Sciatic nerve (tissue), 2 donors: ENCODE measurements around the gene BCO2. TPM values are rescaled to one million over a fixed set of nuclear protein-coding genes. Genes with fewer than 3 reads are reported as not detected.

Experiments used
- ATAC-seq: fragments of 200-7000 bp; cut with Tn5 transposase; one replicate; pipeline ENCODE4 v1.9.1; 2020; ENCODE audit warnings: mild to moderate bottlenecking, moderate library complexity
- DNase-seq: peaks from one replicate; pipeline ENCODE4 v3.0.0-alpha.2; 2020; ENCODE audit warnings: low spot score
- intact Hi-C: fragments of 100-400 bp; cut with DNase I; formaldehyde crosslinking; loops from one replicate; pipeline ENCODE4 v1.14.2; 2022
- total RNA-seq: library from RNA; stranded (reverse); fragmentation: NEBNext Ultra II Directional; extraction: Animal tissue kit (Norgen Biotek cat#: 25700); gene quantifications from one replicate; pipeline ENCODE4 v1.2.1, GENCODE V29; 2021
- donor health status: DM: no; HTN: no; CAD: no.
- donor health status: DM: no; HTN: no; CAD: no.

BCO2 gene
- total RNA-seq, 1 donor from 2014 or later = 15.6 TPM

DNA sequence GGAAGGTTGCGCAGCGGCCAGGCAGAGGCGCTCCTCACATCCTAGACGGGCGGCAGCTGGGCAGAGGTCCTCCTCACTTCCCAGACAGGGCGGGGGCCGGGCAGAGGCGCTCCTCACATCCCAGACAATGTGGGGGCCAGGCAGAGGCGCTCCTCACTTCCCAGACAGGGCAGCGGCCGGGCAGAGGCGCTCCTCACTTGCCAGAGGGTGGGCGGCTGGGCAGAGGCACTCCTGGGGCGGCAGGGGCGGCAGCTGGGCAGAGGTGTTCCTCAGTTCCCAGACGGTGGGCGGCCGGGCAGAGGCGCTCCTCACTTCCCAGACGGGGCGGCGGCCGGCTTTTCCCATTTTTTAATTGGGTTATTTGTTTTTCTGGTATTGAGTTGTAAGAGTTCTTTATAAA, 30.8 kb downstream of the BCO2 start:
- intact Hi-C loops = no loop called here
- DNase-seq = no peak

DNA sequence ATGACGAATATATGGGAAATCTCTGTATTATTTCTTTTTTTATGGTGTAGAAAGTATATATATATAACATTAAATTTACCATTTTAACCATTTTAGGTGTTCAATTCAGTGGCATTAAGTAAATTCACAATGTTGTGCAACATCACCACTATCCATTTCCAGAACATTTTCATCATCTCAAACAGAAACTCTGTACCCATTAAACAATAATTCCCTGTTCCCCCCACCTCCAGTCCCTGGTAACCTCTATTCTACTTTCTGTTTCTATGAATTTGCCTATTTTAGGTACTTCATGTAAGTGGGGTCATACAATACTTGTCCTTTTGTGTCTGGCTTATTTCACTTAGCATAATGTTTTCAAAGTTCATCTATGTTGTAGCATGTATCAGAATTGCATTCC, 35.6 kb downstream of the BCO2 start:
- DNase-seq (no peak), ATAC-seq (no peak)

More for the DNA sequence above, 30.8 kb downstream of the BCO2 start:
- no peak for ATAC-seq

DNA sequence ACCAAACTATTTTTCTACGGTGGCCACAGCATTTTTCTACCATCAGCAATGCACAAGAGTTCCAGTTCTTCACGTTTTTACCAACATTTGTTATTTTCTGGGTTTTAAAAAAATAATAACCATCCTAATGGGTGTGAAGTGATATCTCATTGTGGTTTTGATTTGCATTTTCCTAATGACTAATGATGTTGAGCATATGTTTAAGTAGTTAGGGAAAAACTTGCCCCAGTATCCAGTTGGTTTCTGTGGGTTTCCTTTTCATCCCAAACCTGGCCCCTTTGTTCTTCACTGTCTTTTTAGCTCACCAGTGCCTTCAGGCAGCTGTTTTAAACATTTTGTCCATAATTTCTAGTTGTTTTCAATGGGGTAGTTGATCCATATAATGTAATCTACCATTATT, 36.2 kb downstream of the BCO2 start:
- intact Hi-C loops = no loop called here
- DNase-seq (no peak), ATAC-seq (no peak)

More for the DNA sequence above, 35.6 kb downstream of the BCO2 start:
- intact Hi-C loops = no loop called here

DNA sequence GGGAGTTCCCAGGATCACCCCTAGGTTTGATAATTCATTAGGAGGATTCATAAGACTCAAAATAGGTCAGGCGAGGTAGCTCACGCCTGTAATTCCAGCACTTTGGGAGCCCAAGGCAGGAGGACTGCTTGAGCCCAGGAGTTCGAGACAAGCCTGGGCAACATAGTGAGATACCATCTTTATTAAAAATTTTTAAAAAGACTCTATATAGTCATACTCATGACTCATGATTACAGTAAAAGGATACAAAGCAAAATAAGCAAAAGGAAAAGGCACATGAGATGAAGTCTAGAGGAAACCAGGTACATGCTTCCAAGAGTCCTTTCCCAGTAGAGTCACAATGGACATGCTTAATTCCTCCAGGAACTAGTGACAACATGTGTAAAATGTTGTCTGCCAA, 37.0 kb downstream of the BCO2 start:
- ATAC-seq (no peak), DNase-seq (no peak)
- intact Hi-C loops = no loop called here

DNA sequence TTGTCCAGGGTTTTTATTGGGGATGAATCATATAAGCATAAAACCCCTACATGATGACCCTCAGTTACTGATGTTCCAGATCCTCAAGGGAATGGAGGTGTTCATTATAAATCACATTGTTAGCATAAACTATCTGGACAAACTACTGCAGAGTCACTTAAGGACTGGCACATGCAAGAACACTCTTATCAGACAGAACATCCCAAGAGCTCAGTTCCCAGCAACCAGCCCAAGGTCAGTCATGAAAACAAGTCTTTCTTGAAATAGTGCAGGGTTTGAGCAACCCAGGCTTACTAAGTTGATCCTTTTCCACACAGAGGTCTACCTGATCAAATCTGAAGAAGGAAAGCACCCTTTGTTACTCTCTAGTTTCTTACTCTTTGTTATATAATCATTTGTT, 37.4 kb downstream of the BCO2 start:
- intact Hi-C loops = no loop called here
- ATAC-seq (no peak), DNase-seq (no peak)

DNA sequence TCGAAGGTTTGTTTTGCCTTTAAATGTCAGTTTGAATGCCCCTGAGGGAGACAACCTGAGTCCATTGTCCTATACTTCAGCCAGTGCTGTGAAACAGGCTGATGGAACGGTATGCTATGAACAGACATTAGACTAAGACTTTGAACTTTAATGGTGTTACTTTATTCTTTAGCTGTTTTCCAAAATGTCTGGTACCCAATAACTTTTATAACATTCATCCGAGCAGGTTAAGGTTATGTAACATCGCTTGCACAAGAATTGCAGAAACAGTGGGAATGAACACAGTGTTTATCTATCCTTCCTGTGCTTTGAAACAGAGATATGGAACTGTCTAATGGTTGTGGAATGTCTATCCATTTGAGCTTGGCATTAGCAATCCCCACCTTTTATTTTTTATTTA, 38.4 kb downstream of the BCO2 start:
- ATAC-seq (no peak), DNase-seq (no peak)
- intact Hi-C loops = no loop called here

DNA sequence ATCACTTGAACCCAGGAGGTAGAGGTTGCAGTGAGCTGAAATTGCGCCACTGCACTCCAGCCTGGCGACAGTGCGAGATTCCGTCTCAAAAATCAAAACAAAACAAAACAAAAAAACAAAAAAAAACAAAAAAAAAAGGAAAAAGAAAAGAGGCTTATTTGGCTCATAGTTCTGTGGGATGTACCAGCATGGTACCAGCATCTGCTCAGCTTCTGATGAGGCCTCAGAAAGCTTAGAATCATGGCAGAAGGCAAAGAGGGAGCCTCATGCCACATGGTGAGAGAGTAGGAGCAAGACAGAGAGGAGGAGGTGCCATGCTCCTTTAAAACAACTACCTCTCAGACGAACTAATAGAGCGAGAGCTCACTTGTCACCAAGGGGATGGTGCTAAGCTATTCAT, 40.3 kb downstream of the BCO2 start:
- intact Hi-C loops = loop anchor here (5.0 kb wide), 1 partner anchor 62 kb away; no protein-coding TSS in a partner anchor
- no peak for DNase-seq
- ATAC-seq = no peak

DNA sequence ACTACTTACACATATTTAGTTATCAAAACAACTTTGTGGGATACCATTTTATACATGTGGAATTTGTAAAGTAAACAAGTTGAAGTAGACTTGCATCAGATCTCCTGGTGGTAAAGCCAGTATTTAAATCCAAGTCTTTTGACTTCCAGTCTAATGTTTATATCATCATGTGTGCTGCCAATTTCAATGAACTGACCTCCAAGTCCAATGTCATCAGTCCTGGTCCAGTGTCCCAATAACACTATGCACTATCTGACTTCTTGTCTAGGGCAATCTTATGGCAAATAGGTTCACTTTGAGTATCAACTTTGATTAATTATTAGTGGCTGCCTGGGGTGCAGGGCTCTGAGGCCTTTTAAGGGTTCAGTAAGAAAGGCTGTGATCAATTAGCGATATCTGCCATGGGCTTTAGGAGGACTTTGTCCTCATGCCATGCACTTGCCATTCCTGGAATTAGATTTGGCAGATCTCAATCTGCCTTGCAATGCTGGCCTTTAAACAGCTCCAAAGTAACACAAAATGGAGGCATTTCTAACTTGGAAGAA, 41.3 kb downstream of the BCO2 start:
- no peak for ATAC-seq
- no peak for DNase-seq
- intact Hi-C loops = loop anchor here (5.0 kb wide), 1 partner anchor 61 kb away; no protein-coding TSS in a partner anchor

DNA sequence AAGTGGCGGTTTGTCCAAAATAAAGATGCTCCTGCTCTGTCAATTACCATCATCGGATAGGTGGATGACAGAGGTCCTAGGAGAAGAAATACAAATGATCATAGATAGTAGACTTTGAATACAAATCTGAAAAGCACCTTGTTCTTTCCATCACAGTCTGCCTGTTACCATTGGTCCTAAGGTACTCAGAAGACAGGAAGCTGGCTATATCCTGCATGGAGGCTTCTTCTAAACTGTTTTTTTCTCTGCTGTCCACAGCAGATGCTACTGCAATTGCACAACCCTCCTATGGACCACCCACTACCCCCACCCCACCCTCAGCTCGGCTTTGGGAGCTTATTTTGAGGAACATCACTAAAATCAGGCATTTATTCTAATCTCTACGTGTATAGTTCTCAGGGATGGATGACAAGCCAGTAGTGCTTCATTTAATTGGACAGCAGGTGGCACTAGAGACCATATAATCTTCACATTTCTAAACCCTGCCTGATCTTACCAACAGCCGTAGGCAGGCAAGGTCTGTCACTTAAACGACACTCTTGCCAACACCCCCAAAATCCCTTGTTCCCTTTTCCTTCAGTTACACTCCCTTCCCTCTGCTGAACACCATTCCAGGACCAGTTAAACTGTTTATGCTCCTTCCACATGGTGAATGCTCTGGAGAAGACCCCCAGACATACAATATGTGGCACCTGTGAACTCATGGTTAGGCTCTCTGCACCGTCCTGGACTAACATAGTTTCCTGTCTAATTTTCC, 44.3 kb downstream of the BCO2 start:
- intact Hi-C loops = loop anchor here (5.0 kb wide), 1 partner anchor 58 kb away; no protein-coding TSS in a partner anchor
- peak; percentile 97 for ATAC-seq
- no peak for DNase-seq

DNA sequence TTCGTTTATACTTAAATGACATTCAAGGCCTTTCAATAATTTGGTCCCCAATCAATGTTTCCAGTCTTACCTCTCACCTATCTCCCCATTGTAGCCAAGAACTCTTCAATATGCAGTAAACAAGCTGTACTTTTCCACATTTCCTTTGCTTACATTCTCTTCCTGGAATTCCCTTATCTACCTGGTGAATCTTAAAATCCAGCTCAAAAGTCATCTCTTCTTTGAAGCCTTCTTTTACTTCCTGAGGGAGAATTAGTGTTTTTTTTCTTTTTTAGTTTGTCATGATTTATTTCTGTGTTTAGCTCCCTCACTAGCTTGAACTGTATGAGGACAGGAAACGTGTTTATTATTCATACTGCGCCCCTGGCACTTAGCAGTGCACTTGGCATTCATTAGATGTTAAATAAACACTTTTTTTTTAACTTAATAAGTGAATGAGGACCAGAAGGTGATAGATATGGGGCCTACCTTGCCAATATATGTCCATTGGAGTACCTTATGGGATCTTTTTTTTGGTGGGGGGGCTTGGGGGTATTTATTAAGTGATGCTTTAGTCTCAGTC, 46.0 kb downstream of the BCO2 start:
- intact Hi-C loops = no loop called here
- DNase-seq = no peak
- ATAC-seq = no peak

DNA sequence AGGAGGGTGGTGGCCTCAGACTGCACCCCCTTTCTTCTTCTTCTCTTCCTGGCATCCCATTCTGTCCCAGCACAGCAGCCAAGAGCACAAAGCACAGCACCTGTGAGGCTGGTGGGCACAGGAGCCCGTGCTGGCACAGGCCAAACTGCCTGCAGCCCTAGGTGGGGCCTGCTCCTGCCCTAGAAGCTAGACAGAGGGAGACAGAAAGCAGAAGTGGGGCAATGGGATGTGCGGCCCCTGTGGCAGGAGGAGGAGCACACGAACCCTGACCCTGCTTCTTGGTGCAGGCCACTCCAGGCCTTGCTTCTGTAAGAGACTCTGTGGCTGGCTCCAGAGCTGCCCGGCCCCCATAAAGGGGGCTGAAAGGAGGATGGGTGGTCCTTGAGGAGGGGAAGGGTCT, 47.0 kb downstream of the BCO2 start:
- intact Hi-C loops = no loop called here
- ATAC-seq = no peak

DNA sequence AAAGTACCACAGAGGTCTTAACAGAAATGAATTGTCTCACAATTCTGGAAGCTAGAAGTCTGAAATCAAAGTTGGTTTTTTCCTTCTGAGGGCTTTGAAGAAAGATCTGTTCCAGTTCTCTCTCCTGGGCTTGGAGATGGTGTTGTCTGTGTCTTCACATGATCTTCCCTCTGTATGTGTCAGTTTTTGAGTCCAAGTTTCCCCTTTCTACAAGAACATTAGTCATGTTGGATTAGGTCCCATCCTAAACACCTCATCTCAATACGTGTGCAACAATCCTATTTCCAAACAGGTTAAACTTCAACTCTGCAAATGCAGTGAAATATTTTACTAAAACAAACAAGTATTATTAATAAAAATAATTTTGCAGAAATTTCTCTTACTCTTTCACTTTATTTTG, 47.8 kb downstream of the BCO2 start:
- no peak for DNase-seq
- intact Hi-C loops = no loop called here
- ATAC-seq = no peak

More for the DNA sequence above, 47.0 kb downstream of the BCO2 start:
- no peak for DNase-seq

DNA sequence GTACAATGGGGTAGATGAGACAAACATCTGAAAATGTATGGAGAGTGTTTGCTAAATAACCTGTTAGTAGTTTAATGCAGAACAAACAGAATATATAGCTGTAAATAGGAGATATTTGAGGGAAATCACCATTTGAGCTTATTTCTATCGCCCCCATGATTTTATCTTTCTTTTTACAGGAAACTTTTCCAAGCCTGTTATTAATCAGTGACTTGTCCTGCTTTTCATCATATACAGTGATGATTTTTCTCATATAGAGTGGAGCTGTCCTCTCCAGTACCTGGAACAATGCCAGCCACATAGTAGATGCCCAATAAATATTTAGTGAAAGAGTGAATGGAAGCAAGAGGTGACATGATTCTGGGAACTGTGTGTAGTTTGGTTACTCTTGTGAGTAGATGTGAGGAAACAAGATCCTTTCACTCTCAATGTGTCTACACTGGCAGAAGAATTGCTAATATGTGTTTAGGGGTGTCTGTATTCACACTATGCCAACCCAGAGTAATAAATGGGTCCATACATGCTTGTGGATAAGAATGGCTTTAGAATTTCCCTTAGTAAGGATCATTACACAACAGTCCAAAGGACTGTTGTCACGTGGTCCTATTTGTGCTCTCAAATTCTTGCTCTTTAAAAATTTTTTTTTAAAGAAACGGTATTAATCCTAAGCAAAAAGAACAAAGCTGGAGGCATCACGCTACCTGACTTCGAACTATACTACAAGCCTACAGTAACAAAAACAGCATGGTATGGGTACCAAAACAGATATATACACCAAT, 48.6 kb downstream of the BCO2 start:
- DNase-seq = no peak
- intact Hi-C loops = no loop called here
- ATAC-seq = no peak

DNA sequence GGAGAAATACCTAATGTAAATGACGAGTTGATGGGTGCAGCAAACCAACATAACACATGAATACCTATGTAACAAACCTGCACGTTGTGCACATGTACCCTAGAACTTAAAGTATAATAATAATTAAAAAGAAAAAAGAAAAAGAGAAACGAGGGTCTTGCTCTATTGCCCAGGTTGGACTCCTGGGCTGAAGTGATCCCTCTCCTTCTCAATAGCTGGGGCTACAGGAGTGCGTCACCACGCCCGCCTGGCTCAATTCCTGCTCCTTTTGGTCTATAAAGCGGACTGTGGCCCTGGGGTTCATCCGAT, 50.4 kb downstream of the BCO2 start:
- intact Hi-C loops = no loop called here
- no peak for ATAC-seq
- no peak for DNase-seq

DNA sequence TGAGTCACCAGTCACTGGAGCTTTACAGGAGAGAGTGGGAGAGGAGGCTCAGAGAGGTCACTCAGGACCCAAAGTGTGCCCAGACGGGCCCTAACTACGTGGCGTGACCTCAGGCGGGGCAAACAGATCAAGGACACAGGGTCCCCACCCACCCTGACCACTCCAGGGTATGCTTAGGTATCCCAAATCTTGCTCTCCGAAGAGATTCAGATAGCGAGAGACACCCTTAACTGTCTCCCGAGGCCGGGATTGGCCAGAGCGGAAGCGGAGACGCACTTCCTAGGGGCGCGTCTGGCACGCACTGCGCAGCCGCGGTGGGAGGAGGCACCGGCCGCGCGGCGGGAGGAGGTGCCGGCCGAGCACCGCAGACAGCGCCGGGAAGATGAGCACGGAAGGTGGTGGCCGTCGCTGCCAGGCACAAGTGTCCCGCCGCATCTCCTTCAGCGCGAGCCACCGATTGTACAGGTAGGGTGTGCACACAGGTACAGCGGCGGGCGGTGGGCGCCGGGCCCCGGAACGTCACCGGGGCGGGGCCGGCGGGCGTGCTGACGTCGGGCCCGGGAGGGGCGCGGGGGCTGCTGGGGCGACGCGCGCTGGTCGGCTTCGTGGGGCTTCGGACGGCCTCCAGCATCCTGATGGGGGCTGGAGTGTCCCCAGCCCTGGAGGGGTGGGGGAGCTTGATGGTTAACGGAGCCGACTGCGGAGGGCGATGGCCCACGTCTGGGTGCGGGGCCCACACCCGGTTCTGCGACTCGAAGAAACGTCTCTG, 50.9 kb downstream of the BCO2 start, which contains the start of gene PTS:
Gene PTS, plus strand, starts transcription at position 367 of the 769 bp plus-strand sequence. Its CDS starts 16 bp downstream, at position 383.
- DNase-seq (peak; percentile 91), ATAC-seq (peak; percentile 99)
- intact Hi-C loops = no loop called here

DNA sequence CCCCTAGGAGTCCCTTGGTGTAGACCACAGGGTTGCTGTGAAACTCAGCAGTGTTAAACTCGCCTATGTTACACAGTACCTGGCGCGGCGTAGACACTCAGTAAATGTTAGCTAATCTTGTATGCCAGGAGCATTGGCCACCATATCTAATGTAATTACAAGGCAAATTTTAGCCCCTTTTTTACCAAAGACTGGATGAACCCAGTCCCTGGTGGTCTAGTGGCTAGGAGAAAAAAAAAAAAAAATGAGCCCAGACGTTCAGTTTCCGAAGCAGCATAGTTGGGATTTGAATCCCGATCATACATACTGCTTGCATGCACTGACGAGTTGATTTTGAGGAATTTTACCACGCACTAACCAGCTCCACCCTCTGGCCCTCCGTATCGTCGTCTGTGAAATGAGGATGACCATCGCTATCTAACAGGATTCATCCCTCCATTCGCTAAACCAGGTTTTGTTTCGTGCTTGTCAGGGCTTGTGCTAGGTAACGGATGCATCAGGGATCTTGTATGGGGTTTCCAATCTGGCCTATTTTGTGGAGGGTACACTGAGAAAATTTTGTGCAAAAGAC, 51.6 kb downstream of the BCO2 start:
- intact Hi-C loops = no loop called here
- DNase-seq (no peak), ATAC-seq (peak; percentile 67)

DNA sequence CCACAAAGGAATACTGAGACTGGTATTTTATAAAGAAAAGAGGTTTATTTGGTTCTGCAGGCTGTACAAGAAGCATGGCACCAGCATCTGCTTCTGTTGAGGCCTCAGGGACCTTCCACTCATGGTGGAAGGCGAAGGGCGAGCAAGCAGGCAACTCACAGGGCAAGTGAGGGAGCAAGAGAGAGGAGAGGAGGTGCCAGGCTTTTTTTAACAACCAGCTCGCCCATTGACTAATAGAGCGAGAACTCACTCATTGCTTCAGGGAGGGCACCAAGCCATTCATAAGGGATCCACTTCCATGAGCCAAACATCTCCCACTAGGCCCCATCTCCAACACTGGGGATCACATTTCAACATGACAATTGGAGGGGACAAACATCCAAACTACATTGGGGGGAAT, 52.2 kb downstream of the BCO2 start:
- no peak for DNase-seq
- intact Hi-C loops = no loop called here
- no peak for ATAC-seq

DNA sequence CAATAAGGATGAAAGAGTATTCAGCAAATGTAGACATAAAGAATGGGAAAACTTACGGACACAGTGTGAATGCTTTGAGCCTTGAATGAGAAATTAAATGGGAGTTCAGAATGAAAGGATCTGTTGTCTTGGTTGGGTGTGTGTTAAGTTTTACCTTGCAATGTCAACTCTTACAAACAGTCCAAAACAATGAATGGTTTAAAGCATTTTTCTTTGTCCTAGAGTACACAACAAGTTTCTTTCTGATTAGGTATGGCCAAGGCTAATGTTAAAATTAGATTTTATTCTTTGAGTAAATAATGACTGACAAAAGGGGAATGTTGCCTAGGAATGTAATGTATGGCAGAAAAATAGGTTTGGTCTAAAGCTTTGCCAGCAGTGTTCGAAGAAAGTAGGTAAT, 53.4 kb downstream of the BCO2 start:
- DNase-seq = no peak
- intact Hi-C loops = no loop called here
- ATAC-seq = no peak

DNA sequence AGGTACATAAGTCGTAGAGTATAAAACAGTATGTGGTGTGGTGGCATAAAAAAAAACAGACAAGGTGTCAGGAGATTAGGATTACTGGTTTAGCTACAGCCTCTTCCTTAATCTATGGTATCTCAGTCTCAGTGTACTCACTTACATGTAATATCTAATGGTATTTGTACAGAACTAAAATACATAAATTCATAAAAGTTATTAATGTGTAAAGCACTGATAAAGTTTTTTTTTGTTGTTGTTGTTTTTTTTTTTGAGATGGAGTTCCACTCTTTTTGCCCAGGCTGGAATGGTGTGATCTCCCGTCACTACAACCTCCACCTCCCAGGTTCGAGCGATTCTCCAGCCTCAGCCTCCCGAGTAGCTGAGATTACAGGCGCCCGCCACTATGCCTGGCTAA, 53.8 kb downstream of the BCO2 start:
- ATAC-seq = no peak
- no peak for DNase-seq
- intact Hi-C loops = no loop called here
